Sciatic nerve (tissue), 2 donors: Measurements from ENCODE around the gene DISC1. TPM values are rescaled to one million over a fixed set of nuclear protein-coding genes. Genes with fewer than 3 reads are reported as not detected.
"Not testable (repeated sequence)": the region's sequence is repeated elsewhere in the genome, so short reads cannot be mapped to it uniquely, and the experiment has no call there.

Experiments used
- ATAC-seq: fragments of 200-7000 bp; cut with Tn5 transposase; one replicate; pipeline ENCODE4 v1.9.1; 2020; ENCODE audit warnings: mild to moderate bottlenecking, moderate library complexity
- DNase-seq: peaks from one replicate; pipeline ENCODE4 v3.0.0-alpha.2; 2020; ENCODE audit warnings: low spot score
- intact Hi-C: fragments of 100-400 bp; cut with DNase I; formaldehyde crosslinking; loops from one replicate; pipeline ENCODE4 v1.14.2; 2022
- total RNA-seq: library from RNA; stranded (reverse); fragmentation: NEBNext Ultra II Directional; extraction: Animal tissue kit (Norgen Biotek cat#: 25700); gene quantifications from one replicate; pipeline ENCODE4 v1.2.1, GENCODE V29; 2021
- donor health status: DM: no; HTN: no; CAD: no.
- donor health status: DM: no; HTN: no; CAD: no.

DISC1 gene
- total RNA-seq, 1 donor from 2014 or later: 34.5 TPM

GRCh38 chr1:231630558-231631205, 4.1 kb downstream of the DISC1 start:
- intact Hi-C loops: no loop called here
- no peak for ATAC-seq
- no peak for DNase-seq

- intact Hi-C loops: no loop called here
- ATAC-seq (no peak), DNase-seq (no peak)
Measured at GRCh38 chr1:231631717-231632116, 5.1 kb downstream of the DISC1 start.

GRCh38 chr1:231632119-231632518, 5.5 kb downstream of the DISC1 start:
- DNase-seq (no peak), ATAC-seq (no peak)
- intact Hi-C loops: no loop called here

GRCh38 chr1:231634323-231635013, 7.9 kb downstream of the DISC1 start:
- intact Hi-C loops: no loop called here
- DNase-seq (no peak), ATAC-seq (peak; percentile 70)

- no peak for DNase-seq
- intact Hi-C loops: no loop called here
- peak; percentile 68 for ATAC-seq
Measured at GRCh38 chr1:231636157-231636556, 9.6 kb downstream of the DISC1 start.

GRCh38 chr1:231636922-231637321, 10.3 kb downstream of the DISC1 start:
- ATAC-seq, intact Hi-C loops, DNase-seq: not testable (repeated sequence)

GRCh38 chr1:231638647-231639046, 12.1 kb downstream of the DISC1 start:
- intact Hi-C loops: no loop called here
- no peak for ATAC-seq

GRCh38 chr1:231639819-231640218, 13.2 kb downstream of the DISC1 start:
- DNase-seq (no peak), ATAC-seq (no peak)
- intact Hi-C loops: no loop called here

More at GRCh38 chr1:231638647-231639046, 12.1 kb downstream of the DISC1 start:
- DNase-seq: no peak

- DNase-seq, ATAC-seq, intact Hi-C loops: not testable (repeated sequence)
Measured at GRCh38 chr1:231641444-231641843, 14.9 kb downstream of the DISC1 start.

- intact Hi-C loops, ATAC-seq, DNase-seq: not testable (repeated sequence)
Measured at GRCh38 chr1:231642061-231642460, 15.5 kb downstream of the DISC1 start.

GRCh38 chr1:231642618-231643017, 16.0 kb downstream of the DISC1 start:
- DNase-seq (no peak), ATAC-seq (peak; percentile 62)
- intact Hi-C loops: no loop called here

- ATAC-seq (peak; percentile 89), DNase-seq (no peak)
- intact Hi-C loops: no loop called here
Measured at GRCh38 chr1:231643071-231643934, 16.7 kb downstream of the DISC1 start.

- intact Hi-C loops: no loop called here
- no peak for ATAC-seq
- DNase-seq: no peak
Measured at GRCh38 chr1:231643935-231644237, 17.3 kb downstream of the DISC1 start.

- intact Hi-C loops, DNase-seq, ATAC-seq: not testable (repeated sequence)
Measured at GRCh38 chr1:231645634-231646033, 19.0 kb downstream of the DISC1 start.

GRCh38 chr1:231646165-231646564, 19.6 kb downstream of the DISC1 start:
- DNase-seq, ATAC-seq, intact Hi-C loops: not testable (repeated sequence)

- intact Hi-C loops, DNase-seq, ATAC-seq: not testable (repeated sequence)
Measured at GRCh38 chr1:231651621-231652260, 25.2 kb downstream of the DISC1 start.

- ATAC-seq (no peak), DNase-seq (no peak)
- intact Hi-C loops: no loop called here
Measured at GRCh38 chr1:231653632-231654031, 27.0 kb downstream of the DISC1 start.

GRCh38 chr1:231656741-231657140, 30.2 kb downstream of the DISC1 start:
- ATAC-seq (no peak), DNase-seq (no peak)
- intact Hi-C loops: no loop called here

GRCh38 chr1:231658223-231658622, 31.6 kb downstream of the DISC1 start:
- intact Hi-C loops, ATAC-seq, DNase-seq: not testable (repeated sequence)
